ENCODE results near the gene ZFYVE9. TPM values are rescaled to one million over a fixed set of nuclear protein-coding genes. Genes with fewer than 3 reads are reported as not detected.

The ZFYVE9 gene
- total RNA-seq, 1 experiment from 2014 or later: 28.4 TPM

- Mint-ChIP-seq H3K27ac (no peak overlapping the region), H3K4me1 (peaks cover 0 to 6% of the 10 kb centered on the region in 2 experiments; a peak in 1 of 4 replicates), H3K27me3 (ENCODE audit: low read depth) (no peaks in the 10 kb centered on the region), H3K4me3 (no peak overlapping the region), H3K36me3 (ENCODE audit: insufficient read depth in 1 of 3, low read depth in 3 of 3) (peaks cover 30 to 34% (median 32%) of the 10 kb centered on the region in 3 experiments), H3K9me3 (peaks cover 13 to 20% of the 10 kb centered on the region in 2 experiments)
- no peak overlapping the region for H3K56ac ChIP-seq (ENCODE audit: insufficient read length, low read depth, low read length)
- no peak overlapping the region for H2BK20ac ChIP-seq (ENCODE audit: low read depth, low read length, poor library complexity, severe bottlenecking)
- H2BK15ac ChIP-seq (ENCODE audit: low read depth, low read length): no peak overlapping the region
- H3K23ac ChIP-seq (ENCODE audit: insufficient read length, low read depth, low read length): no peak overlapping the region
- DNase-seq: no peak
- no peak overlapping the region for H2AFZ ChIP-seq (ENCODE audit: low read length)
- no peak overlapping the region for H2AK5ac ChIP-seq (ENCODE audit: insufficient read length, low read length)
- no peak overlapping the region for H3K18ac ChIP-seq (ENCODE audit: insufficient read length, low read depth, low read length)
- no peak overlapping the region for H2BK120ac ChIP-seq (ENCODE audit: low read depth, low read length, poor library complexity, severe bottlenecking)
- H3K79me2 ChIP-seq (ENCODE audit: insufficient read depth, low read length): no peaks in the 10 kb centered on the region; the same call in 1 of the 2 replicates
- H2BK5ac ChIP-seq (ENCODE audit: insufficient read length, low read length): no peak overlapping the region
- no peak overlapping the region for H3T11ph ChIP-seq (ENCODE audit: low read length)
- TF ChIP-seq CTCF (conservative IDR thresholded peaks at IDR 0.05): no peak
- no peak overlapping the region for H2BK12ac ChIP-seq (ENCODE audit: insufficient read length, low read depth, low read length)
- H3K79me1 ChIP-seq (ENCODE audit: insufficient read depth, low read depth, low read length, poor library complexity, severe bottlenecking): no peaks in the 10 kb centered on the region
- H3K4me2 ChIP-seq (ENCODE audit: insufficient read depth, insufficient read length, low read length): no peak overlapping the region
- no peaks in the 10 kb centered on the region for H3K9me3 ChIP-seq (ENCODE audit: control insufficient read depth, low read depth, low read length)
- H4K5ac ChIP-seq (ENCODE audit: insufficient read length, low read depth, low read length): no peak overlapping the region
- H3K4ac ChIP-seq (ENCODE audit: low read depth, low read length): no peak overlapping the region
- H3K4me1 ChIP-seq (ENCODE audit: insufficient read depth, low read length): no peaks in the 10 kb centered on the region
- WGBS (ENCODE audit: extremely low coverage, insufficient read length, low lambda C conversion rate): no CpG with 5 or more reads among the region's 5 CpGs
- no peaks in the 10 kb centered on the region for H3K23me2 ChIP-seq (ENCODE audit: insufficient read length, low read depth, low read length, poor library complexity, severe bottlenecking)
- no peaks in the 10 kb centered on the region for H3K27me3 ChIP-seq (ENCODE audit: insufficient read depth, low read length)
- no peak overlapping the region for H3K14ac ChIP-seq (ENCODE audit: insufficient read depth, low read length)
- H3K27ac ChIP-seq (ENCODE audit: insufficient read length, low read depth, low read length): no peak overlapping the region
- H3K9ac ChIP-seq (ENCODE audit: extremely low read depth, insufficient read length, low read length): no peak overlapping the region
- no peak overlapping the region for H4K91ac ChIP-seq (ENCODE audit: insufficient read length, low read depth, low read length)
- no peaks in the 10 kb centered on the region for H4K20me1 ChIP-seq (ENCODE audit: control insufficient read depth, insufficient read depth, insufficient read length)
- no peak overlapping the region for H4K8ac ChIP-seq (replicated peaks; ENCODE audit: insufficient read length, low read depth, low read length)
Measured at GRCh38 chr1:52216907-52217458, 75.1 kb downstream of the ZFYVE9 start.
